Fibroblast of lung (primary cell): Measurements from ENCODE around the gene DPH7.

ENCODE experiments used
- CTCF ChIP-seq, 2 donors: IDR thresholded peaks in 1 of 2; conservative IDR thresholded peaks in 1 of 2; 1 replicate in 1 of 2; 2 replicates in 1 of 2; pipeline ENCODE4 v1.5.1; 2011 to 2012; ENCODE audit warnings: low read length in 2 of 2, control low read depth in 1 of 2, inconsistent platforms in 1 of 2, low read depth in 1 of 2, mild to moderate bottlenecking in 1 of 2
- EZH2 ChIP-seq: IDR thresholded peaks from 2 replicates; pipeline ENCODE4 v1.5.1; 2012; ENCODE audit warnings: low read length, control low read depth, mild to moderate bottlenecking; ENCODE audit errors: missing control alignments

- no peak for TF ChIP-seq CTCF (conservative IDR thresholded peaks at IDR 0.05 in 1 of 2, IDR thresholded peaks at IDR 0.05 in 1 of 2; ENCODE audit: low read depth in 1 of 2, low read length in 2 of 2)
- TF ChIP-seq EZH2 = no peak
Observed at GRCh38 chr9:137589441-137590122, 10.9 kb upstream of the DPH7 start.
